ENCODE results near the gene BRICD5.
"Not testable (repeated sequence)": the region's sequence is repeated elsewhere in the genome, so short reads cannot be mapped to it uniquely, and the experiment has no call there.

DNA sequence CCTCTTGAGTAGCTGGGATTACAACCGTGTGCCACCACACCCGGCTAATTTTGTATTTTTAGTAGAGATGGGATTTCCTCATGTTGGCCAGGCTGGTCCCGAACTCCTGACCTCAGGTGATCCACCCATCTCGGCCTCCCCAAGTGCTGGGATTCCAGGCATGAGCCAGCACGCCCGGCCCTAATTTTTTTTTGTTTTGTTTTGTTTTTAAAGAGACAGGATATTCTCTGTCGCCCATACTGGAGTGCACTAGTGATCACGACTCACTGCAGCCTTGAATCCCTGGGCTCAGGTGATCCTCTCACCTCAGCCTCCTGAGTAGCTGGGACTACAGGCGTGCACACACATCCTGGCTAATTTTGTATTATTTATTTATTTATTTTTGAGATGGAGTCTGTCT lies 29.7 kb upstream of the BRICD5 start:
- TF ChIP-seq MXI1 (IDR thresholded peaks at IDR 0.05; ENCODE audit: borderline replicate concordance, low read depth, low read length); POLR2A (IDR thresholded peaks at IDR 0.05; ENCODE audit: low read depth, low read length); CHD1 (IDR thresholded peaks at IDR 0.05; ENCODE audit: low read depth, low read length); FOS (IDR thresholded peaks at IDR 0.05; ENCODE audit: low read depth, low read length); BHLHE40 (IDR thresholded peaks at IDR 0.05; ENCODE audit: low read depth, low read length); RAD21 (IDR thresholded peaks at IDR 0.05; ENCODE audit: low read length); NFE2L2 (IDR thresholded peaks at IDR 0.05; ENCODE audit: low read depth, low read length); MAZ (IDR thresholded peaks at IDR 0.05; ENCODE audit: borderline replicate concordance, low read depth, low read length); SMC3 (IDR thresholded peaks at IDR 0.05; ENCODE audit: low read depth, low read length); USF2 (IDR thresholded peaks at IDR 0.05; ENCODE audit: low read depth, low read length); CEBPB (IDR thresholded peaks at IDR 0.05; ENCODE audit: low read depth, low read length); RCOR1 (IDR thresholded peaks at IDR 0.05; ENCODE audit: insufficient replicate concordance, low read length): not testable (repeated sequence)
- TF ChIP-seq, protein P1, sequence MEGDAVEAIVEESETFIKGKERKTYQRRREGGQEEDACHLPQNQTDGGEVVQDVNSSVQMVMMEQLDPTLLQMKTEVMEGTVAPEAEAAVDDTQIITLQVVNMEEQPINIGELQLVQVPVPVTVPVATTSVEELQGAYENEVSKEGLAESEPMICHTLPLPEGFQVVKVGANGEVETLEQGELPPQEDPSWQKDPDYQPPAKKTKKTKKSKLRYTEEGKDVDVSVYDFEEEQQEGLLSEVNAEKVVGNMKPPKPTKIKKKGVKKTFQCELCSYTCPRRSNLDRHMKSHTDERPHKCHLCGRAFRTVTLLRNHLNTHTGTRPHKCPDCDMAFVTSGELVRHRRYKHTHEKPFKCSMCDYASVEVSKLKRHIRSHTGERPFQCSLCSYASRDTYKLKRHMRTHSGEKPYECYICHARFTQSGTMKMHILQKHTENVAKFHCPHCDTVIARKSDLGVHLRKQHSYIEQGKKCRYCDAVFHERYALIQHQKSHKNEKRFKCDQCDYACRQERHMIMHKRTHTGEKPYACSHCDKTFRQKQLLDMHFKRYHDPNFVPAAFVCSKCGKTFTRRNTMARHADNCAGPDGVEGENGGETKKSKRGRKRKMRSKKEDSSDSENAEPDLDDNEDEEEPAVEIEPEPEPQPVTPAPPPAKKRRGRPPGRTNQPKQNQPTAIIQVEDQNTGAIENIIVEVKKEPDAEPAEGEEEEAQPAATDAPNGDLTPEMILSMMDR (conservative IDR thresholded peaks at IDR 0.05; ENCODE audit: low read depth, low read length) = not testable (repeated sequence)

All from IMR-90 (cell line).